HG02610 (cell line): ENCODE results near the gene ZNF83.
"Not testable (repeated sequence)": the region's sequence is repeated elsewhere in the genome, so short reads cannot be mapped to it uniquely, and the experiment has no call there.

Experiments
- ATAC-seq: cut with Tn5 transposase; IDR thresholded peaks from one replicate; pipeline ENCODE4 v1.9.1; 2021; ENCODE audit warnings: mild to moderate bottlenecking, moderate library complexity; ENCODE audit not compliant: unreplicated experiment

Gene ZNF83

GRCh38 chr19:52637718-52638585, at the start of gene ZNF83:
Gene ZNF83, minus strand, starts transcription at chr19:52638355.
- peak; percentile 85 for ATAC-seq

- no peak for ATAC-seq
These were observed 49.5 kb upstream of the ZNF83 start for GRCh38 chr19:52687684-52688083.

- ATAC-seq: no peak
These were observed 47.7 kb upstream of the ZNF83 start for GRCh38 chr19:52685811-52686210.

- ATAC-seq: not testable (repeated sequence)
These were observed 43.1 kb upstream of the ZNF83 start for GRCh38 chr19:52681216-52681615.

- ATAC-seq: no peak
These were observed 41.4 kb upstream of the ZNF83 start for GRCh38 chr19:52679598-52679997.

GRCh38 chr19:52675239-52675638, 37.1 kb upstream of the ZNF83 start:
- not testable (repeated sequence) for ATAC-seq

GRCh38 chr19:52673014-52673413, 34.9 kb upstream of the ZNF83 start:
- no peak for ATAC-seq

- ATAC-seq: no peak
These were observed 31.9 kb upstream of the ZNF83 start for GRCh38 chr19:52670046-52670445.

- no peak for ATAC-seq
These were observed 31.4 kb upstream of the ZNF83 start for GRCh38 chr19:52669586-52669985.

- no peak for ATAC-seq
These were observed 29.8 kb upstream of the ZNF83 start for GRCh38 chr19:52667972-52668371.

GRCh38 chr19:52666506-52666905, 28.4 kb upstream of the ZNF83 start:
- no peak for ATAC-seq

- no peak for ATAC-seq
These were observed 27.4 kb upstream of the ZNF83 start for GRCh38 chr19:52665529-52665928.

- ATAC-seq: no peak
These were observed 26.9 kb upstream of the ZNF83 start for GRCh38 chr19:52665027-52665426.

GRCh38 chr19:52664461-52664860, 26.3 kb upstream of the ZNF83 start:
- ATAC-seq: no peak

GRCh38 chr19:52662631-52663030, 24.5 kb upstream of the ZNF83 start:
- ATAC-seq: no peak

- ATAC-seq: no peak
These were observed 22.8 kb upstream of the ZNF83 start for GRCh38 chr19:52660981-52661380.

GRCh38 chr19:52659013-52659412, 20.9 kb upstream of the ZNF83 start:
- ATAC-seq: no peak

- ATAC-seq: no peak
These were observed 20.4 kb upstream of the ZNF83 start for GRCh38 chr19:52658595-52658994.

GRCh38 chr19:52653161-52653560, 15.0 kb upstream of the ZNF83 start:
- no peak for ATAC-seq

GRCh38 chr19:52651956-52652355, 13.8 kb upstream of the ZNF83 start:
- ATAC-seq: no peak

GRCh38 chr19:52648336-52649016, 10.3 kb upstream of the ZNF83 start:
- no peak for ATAC-seq

GRCh38 chr19:52646571-52647217, 8.5 kb upstream of the ZNF83 start:
- no peak for ATAC-seq
